Thyroid gland (tissue), 4 donors: ENCODE data around the gene SUV39H2. TPM values are rescaled to one million over a fixed set of nuclear protein-coding genes. Genes with fewer than 3 reads are reported as not detected.

ENCODE experiments used
- DNase-seq, 2 donors: peaks; one replicate each; pipeline ENCODE4 v3.0.0-alpha.2; 2019
- H3K27ac ChIP-seq, 3 donors: fragments of 200-600 bp; sonication (generic); 1 replicate in 2 of 3; 2 replicates in 1 of 3; pipeline ENCODE4 v1.5.1; 2016 to 2019; ENCODE audit warnings: mild to moderate bottlenecking in 1 of 3, moderate library complexity in 1 of 3
- H3K27me3 ChIP-seq: fragments of 200-600 bp; sonication (generic); one replicate; pipeline ENCODE4 v1.5.1; 2019
- H3K36me3 ChIP-seq, 2 donors: fragments of 200-600 bp; sonication (generic); one replicate each; pipeline ENCODE4 v1.5.1; 2016 to 2019
- H3K4me1 ChIP-seq, 2 donors: fragments of 200-600 bp; sonication (generic); one replicate each; pipeline ENCODE4 v1.5.1; 2017 to 2019
- H3K4me3 ChIP-seq, 3 donors: fragments of 200-600 bp; sonication (generic); replicated peaks in 1 of 3; 1 replicate in 2 of 3; 2 replicates in 1 of 3; pipeline ENCODE4 v1.5.1; 2016; ENCODE audit warnings: mild to moderate bottlenecking in 1 of 3
- H3K9me3 ChIP-seq: fragments of 200-600 bp; sonication (generic); one replicate; pipeline ENCODE4 v1.5.1; 2017
- POLR2A ChIP-seq, 2 donors: fragments of 450-650 bp; IDR thresholded peaks; one replicate each; pipeline ENCODE4 v1.6.1; 2017; ENCODE audit warnings: antibody characterized with exemption in 2 of 2, mild to moderate bottlenecking in 2 of 2, moderate library complexity in 1 of 2
- WGBS, 2 donors: methylation state at CpG; one replicate each; pipeline ENCODE4 v1.1.5; 2017; 5-methylcytosine and 5-hydroxymethylcytosine counted together
- intact Hi-C: fragments of 100-400 bp; cut with DNase I; formaldehyde crosslinking; loops from one replicate; pipeline ENCODE4 v1.15.1; 2023
- total RNA-seq, 4 donors: library from RNA; depleted of rRNA; stranded (reverse); fragments of >200 nt; gene quantifications; one replicate each; pipeline ENCODE4 v1.2.3, GENCODE V29; 2016
- TF ChIP-seq, protein P1 (sequence below), 6 experiments: fragments of 200-600 bp in 3 of 6; fragments of 450-650 bp in 3 of 6; sonication (generic) in 3 of 6; IDR thresholded peaks; one replicate each; pipeline ENCODE4 v1.5.1; 2016 to 2019; ENCODE audit warnings: antibody characterized with exemption in 6 of 6, mild to moderate bottlenecking in 2 of 6, inconsistent platforms in 1 of 6, moderate library complexity in 1 of 6

Gene SUV39H2
- total RNA-seq, 4 donors from 2014 or later = 5.1 to 9.6 (median 8.7) TPM

DNA sequence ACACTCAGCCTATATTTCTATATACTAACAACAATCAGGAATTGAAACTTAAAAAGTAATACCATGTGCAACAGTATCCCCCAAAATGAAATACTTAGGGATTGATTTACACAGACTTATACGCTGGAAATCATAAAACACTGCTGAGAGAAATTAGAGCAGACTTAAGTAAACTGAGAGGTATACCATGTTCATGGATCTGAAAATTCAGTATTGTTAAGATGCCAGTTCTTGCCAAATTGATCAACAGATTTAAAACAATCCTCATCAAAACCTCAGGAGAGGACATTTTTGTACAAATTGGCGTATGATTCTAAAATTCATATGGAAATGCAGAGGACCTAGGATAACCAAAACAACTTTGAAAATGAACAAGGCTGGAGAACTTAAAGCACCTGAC lies 37.9 kb downstream of the SUV39H2 start:
- Histone ChIP-seq H3K9me3 (no peaks in the 10 kb centered on the region), H3K27me3 (no peaks in the 10 kb centered on the region), H3K4me1 (no peaks in the 10 kb centered on the region), H3K27ac (no peak overlapping the region), H3K4me3 (no peak overlapping the region), H3K36me3 (peaks cover 32 to 48% of the 10 kb centered on the region in 2 donors)
- DNase-seq = no peak
- intact Hi-C loops = no loop called here
- WGBS, 2 donors = 97 to 99% methylated on average over 2 of the region's 2 CpGs
- TF ChIP-seq, protein P1, sequence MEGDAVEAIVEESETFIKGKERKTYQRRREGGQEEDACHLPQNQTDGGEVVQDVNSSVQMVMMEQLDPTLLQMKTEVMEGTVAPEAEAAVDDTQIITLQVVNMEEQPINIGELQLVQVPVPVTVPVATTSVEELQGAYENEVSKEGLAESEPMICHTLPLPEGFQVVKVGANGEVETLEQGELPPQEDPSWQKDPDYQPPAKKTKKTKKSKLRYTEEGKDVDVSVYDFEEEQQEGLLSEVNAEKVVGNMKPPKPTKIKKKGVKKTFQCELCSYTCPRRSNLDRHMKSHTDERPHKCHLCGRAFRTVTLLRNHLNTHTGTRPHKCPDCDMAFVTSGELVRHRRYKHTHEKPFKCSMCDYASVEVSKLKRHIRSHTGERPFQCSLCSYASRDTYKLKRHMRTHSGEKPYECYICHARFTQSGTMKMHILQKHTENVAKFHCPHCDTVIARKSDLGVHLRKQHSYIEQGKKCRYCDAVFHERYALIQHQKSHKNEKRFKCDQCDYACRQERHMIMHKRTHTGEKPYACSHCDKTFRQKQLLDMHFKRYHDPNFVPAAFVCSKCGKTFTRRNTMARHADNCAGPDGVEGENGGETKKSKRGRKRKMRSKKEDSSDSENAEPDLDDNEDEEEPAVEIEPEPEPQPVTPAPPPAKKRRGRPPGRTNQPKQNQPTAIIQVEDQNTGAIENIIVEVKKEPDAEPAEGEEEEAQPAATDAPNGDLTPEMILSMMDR (IDR thresholded peaks at IDR 0.05) = no peak
- no peak for TF ChIP-seq POLR2A (IDR thresholded peaks at IDR 0.05)

GRCh38 chr10:14917827-14918226 lies 39.2 kb downstream of the SUV39H2 start:
- 94 to 98% methylated on average over 3 of the region's 3 CpGs for WGBS, 2 donors
- TF ChIP-seq POLR2A (IDR thresholded peaks at IDR 0.05) = no peak
- TF ChIP-seq, protein P1 (IDR thresholded peaks at IDR 0.05) = no peak
- Histone ChIP-seq H3K27ac (no peak overlapping the region), H3K27me3 (no peaks in the 10 kb centered on the region), H3K4me3 (no peak overlapping the region), H3K9me3 (no peaks in the 10 kb centered on the region), H3K36me3 (peaks cover 38 to 55% of the 10 kb centered on the region in 2 donors), H3K4me1 (no peaks in the 10 kb centered on the region)
- no peak for DNase-seq
- intact Hi-C loops = no loop called here

DNA sequence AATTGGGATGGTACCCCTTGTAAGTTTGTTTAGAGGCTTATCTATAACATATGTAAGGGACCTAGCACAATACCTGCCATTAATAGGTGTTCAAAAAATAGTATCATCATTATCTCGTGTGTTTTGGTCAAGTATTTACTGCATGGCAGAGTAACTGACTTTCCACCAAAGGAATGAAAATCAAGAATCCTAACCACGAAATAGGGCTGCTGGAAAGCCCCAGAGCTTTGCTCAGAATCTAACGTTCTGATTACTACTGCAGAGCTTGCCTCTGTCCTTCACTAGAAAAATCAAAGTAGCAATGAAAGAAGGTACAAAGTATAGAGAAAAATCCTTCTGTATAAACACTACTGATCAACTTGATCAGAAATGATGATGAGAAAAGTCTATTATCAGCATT lies 40.3 kb downstream of the SUV39H2 start:
- H3K36me3 ChIP-seq = peaks cover 38 to 58% of the 10 kb centered on the region in 2 donors
- TF ChIP-seq, protein P1 (IDR thresholded peaks at IDR 0.05) = no peak
- no peak for TF ChIP-seq POLR2A (IDR thresholded peaks at IDR 0.05)
- H3K27ac ChIP-seq = no peak overlapping the region
- no peaks in the 10 kb centered on the region for H3K27me3 ChIP-seq
- no peak for DNase-seq
- intact Hi-C loops = no loop called here
- H3K4me1 ChIP-seq = no peaks in the 10 kb centered on the region
- whole genome bisulfite sequencing, 2 donors = 89 to 92% methylated on average over 3 of the region's 3 CpGs
- no peaks in the 10 kb centered on the region for H3K9me3 ChIP-seq
- no peak overlapping the region for H3K4me3 ChIP-seq

GRCh38 chr10:14924013-14924412 lies 45.3 kb downstream of the SUV39H2 start:
- Histone ChIP-seq H3K27me3 (no peaks in the 10 kb centered on the region), H3K4me3 (no peak overlapping the region), H3K27ac (no peak overlapping the region), H3K36me3 (peaks cover 36 to 40% of the 10 kb centered on the region in 2 donors), H3K4me1 (no peaks in the 10 kb centered on the region), H3K9me3 (no peaks in the 10 kb centered on the region)
- intact Hi-C loops = no loop called here
- no peak for TF ChIP-seq POLR2A (IDR thresholded peaks at IDR 0.05)
- TF ChIP-seq, protein P1 (IDR thresholded peaks at IDR 0.05) = no peak
- WGBS, 2 donors = 97 to 98% methylated on average over 6 to 7 of the region's 7 CpGs
- no peak for DNase-seq

GRCh38 chr10:14925268-14925667 lies 46.6 kb downstream of the SUV39H2 start:
- Histone ChIP-seq H3K4me1 (no peaks in the 10 kb centered on the region), H3K4me3 (no peak overlapping the region), H3K27ac (no peak overlapping the region), H3K27me3 (no peaks in the 10 kb centered on the region), H3K36me3 (peaks cover 30% of the 10 kb centered on the region in 2 donors), H3K9me3 (no peaks in the 10 kb centered on the region)
- intact Hi-C loops = no loop called here
- WGBS, 2 donors = 99% methylated on average over 2 of the region's 2 CpGs
- DNase-seq = no peak
- TF ChIP-seq, protein P1 (IDR thresholded peaks at IDR 0.05) = no peak
- no peak for TF ChIP-seq POLR2A (IDR thresholded peaks at IDR 0.05)
